DMS53 treated with DMSO at 0.1 percent for 48 hours (cell line): Measurements from ENCODE around the gene KMT2C.
"Not testable (repeated sequence)": the region's sequence is repeated elsewhere in the genome, so short reads cannot be mapped to it uniquely, and the experiment has no call there.

Experiments used
- DNase-seq: peaks from one replicate; lab custom pipeline; 2025; ENCODE audit not compliant: unreplicated experiment; lab: John Stamatoyannopoulos, UW

Gene KMT2C

GRCh38 chr7:152435384-152436110, at the start of gene KMT2C:
Gene KMT2C, minus strand, starts transcription at chr7:152436003. Its CDS starts 217 bp downstream, at chr7:152435786.
- DNase-seq: peak; percentile 40

GRCh38 chr7:152481082-152481481, 45.3 kb upstream of the KMT2C start:
- DNase-seq: no peak

- no peak for DNase-seq
Measured at GRCh38 chr7:152480664-152481063, 44.9 kb upstream of the KMT2C start.

- DNase-seq: no peak
Measured at GRCh38 chr7:152479595-152479994, 43.8 kb upstream of the KMT2C start.

GRCh38 chr7:152478140-152478539, 42.3 kb upstream of the KMT2C start:
- DNase-seq: no peak

GRCh38 chr7:152477079-152477478, 41.3 kb upstream of the KMT2C start:
- DNase-seq: no peak

GRCh38 chr7:152476551-152476950, 40.7 kb upstream of the KMT2C start:
- DNase-seq: no peak

GRCh38 chr7:152471023-152471620, 35.3 kb upstream of the KMT2C start:
- DNase-seq: not testable (repeated sequence)

GRCh38 chr7:152470251-152471022, 34.6 kb upstream of the KMT2C start:
- not testable (repeated sequence) for DNase-seq

- DNase-seq: not testable (repeated sequence)
Measured at GRCh38 chr7:152469576-152469975, 33.8 kb upstream of the KMT2C start.

- DNase-seq: no peak
Measured at GRCh38 chr7:152467225-152467624, 31.4 kb upstream of the KMT2C start.

- DNase-seq: no peak
Measured at GRCh38 chr7:152465119-152465387, 29.2 kb upstream of the KMT2C start.

GRCh38 chr7:152464312-152465118, 28.7 kb upstream of the KMT2C start:
- DNase-seq: peak; percentile 54

GRCh38 chr7:152463709-152464311, 28.0 kb upstream of the KMT2C start:
- peak; percentile 99 for DNase-seq

GRCh38 chr7:152462995-152463708, 27.3 kb upstream of the KMT2C start:
- peak; percentile 96 for DNase-seq

GRCh38 chr7:152459724-152460251, 24.0 kb upstream of the KMT2C start:
- no peak for DNase-seq

GRCh38 chr7:152451356-152451755, 15.6 kb upstream of the KMT2C start:
- no peak for DNase-seq

- DNase-seq: not testable (repeated sequence)
Measured at GRCh38 chr7:152445386-152446008, 9.7 kb upstream of the KMT2C start.

- DNase-seq: no peak
Measured at GRCh38 chr7:152443586-152443985, 7.8 kb upstream of the KMT2C start.
